Activated CD4-positive, alpha-beta T cell treated with anti-CD3 and anti-CD28 coated beads for 4 hours (primary cell): ENCODE results near the gene MUC13.

Source experiments
- DNase-seq, 2 donors: peaks; one replicate each; pipeline ENCODE4 v3.0.0-alpha.2; 2020

The MUC13 gene

DNA sequence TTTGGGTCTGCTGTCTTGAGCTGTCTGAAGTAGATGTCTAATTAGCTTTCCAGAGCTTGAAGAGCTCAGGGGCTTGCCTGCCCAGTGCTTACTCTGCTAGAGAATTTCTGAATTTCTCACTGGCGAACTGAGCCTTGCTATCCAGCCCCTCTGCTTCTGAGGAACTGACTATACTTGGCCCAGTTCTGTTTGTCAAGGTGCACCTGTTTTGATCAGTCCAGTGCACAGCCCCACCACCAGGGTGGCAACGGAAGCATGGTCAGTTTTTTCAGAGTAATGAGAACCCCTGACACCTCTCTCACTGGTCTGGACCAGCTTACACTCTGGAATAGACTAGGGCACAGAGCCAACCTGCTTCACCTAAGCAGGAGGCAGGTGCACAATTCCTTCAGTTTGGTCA is 72.5 kb downstream of the MUC13 start:
- no peak for DNase-seq

GRCh38 chr3:124861041-124861440 is 73.5 kb downstream of the MUC13 start:
- DNase-seq: no peak

DNA sequence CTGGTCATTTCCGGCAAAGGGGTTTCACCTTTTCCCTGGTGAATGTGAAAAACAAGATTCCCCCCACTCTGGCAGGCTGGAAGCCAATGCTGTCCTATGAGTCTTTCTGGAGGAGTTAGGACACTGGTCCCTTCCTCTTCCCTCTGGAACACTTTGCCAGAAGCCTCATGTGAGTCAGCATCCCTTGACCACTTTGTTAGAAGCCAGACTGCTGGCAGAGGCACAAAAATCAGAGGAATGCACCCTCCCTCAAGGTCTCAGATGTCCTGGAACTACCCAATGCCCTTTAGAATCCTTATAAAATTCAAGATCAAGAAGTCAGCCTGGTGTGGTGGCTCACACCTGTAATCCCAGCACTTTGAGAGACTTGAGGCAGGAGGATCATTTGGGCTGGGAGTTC is 74.0 kb downstream of the MUC13 start:
- DNase-seq: no peak

GRCh38 chr3:124859025-124859424 is 75.5 kb downstream of the MUC13 start:
- DNase-seq: no peak

- DNase-seq: no peak
These were observed 76.3 kb downstream of the MUC13 start for GRCh38 chr3:124858275-124858674.

- no peak for DNase-seq
These were observed 77.9 kb downstream of the MUC13 start for GRCh38 chr3:124856677-124857076.
